SU-DHL-6 (cell line): ENCODE measurements around the gene RECQL5.

Source experiments
- H2AFZ ChIP-seq: fragments of 200-600 bp; sonication (generic); 2 replicates; pipeline ENCODE4 v1.6.1; 2014; ENCODE audit warnings: low read depth, mild to moderate bottlenecking, moderate library complexity, mixed read lengths, antibody characterized with exemption, low read length; ENCODE audit not compliant: severe bottlenecking
- H3F3A ChIP-seq: fragments of 200-600 bp; shearing (Covaris generic); 2 replicates; pipeline ENCODE4 v1.6.0; 2016; ENCODE audit warnings: antibody characterized with exemption, mild to moderate bottlenecking; ENCODE audit not compliant: insufficient read depth
- H3K27ac ChIP-seq: fragments of 200-600 bp; sonication (generic); 2 replicates; pipeline ENCODE4 v1.5.1; 2016; ENCODE audit warnings: low read depth, mild to moderate bottlenecking, low read length, moderate library complexity, mixed read lengths
- H3K27me3 ChIP-seq: fragments of 200-600 bp; sonication (generic), shearing (Covaris generic); 2 replicates; pipeline ENCODE4 v1.6.0; 2014; ENCODE audit warnings: mild to moderate bottlenecking, low read length
- H3K36me3 ChIP-seq: fragments of 200-600 bp; sonication (generic); 2 replicates; pipeline ENCODE4 v1.6.1; 2014; ENCODE audit warnings: mild to moderate bottlenecking, low read length, mixed read lengths
- H3K4me2 ChIP-seq: fragments of 300-600, 200-600 bp; shearing (Covaris generic), sonication (generic); 2 replicates; pipeline ENCODE4 v1.6.0; 2014; ENCODE audit warnings: low read length, low read depth, mild to moderate bottlenecking; ENCODE audit not compliant: poor library complexity, severe bottlenecking
- H3K4me3 ChIP-seq: fragments of 200-600 bp; sonication (generic); 2 replicates; pipeline ENCODE4 v1.5.1; 2014; ENCODE audit warnings: antibody characterized with exemption, low read length, mild to moderate bottlenecking, mixed read lengths; ENCODE audit not compliant: insufficient read depth, poor library complexity, severe bottlenecking
- H3K79me2 ChIP-seq: fragments of 200-600 bp; sonication (generic); 2 replicates; pipeline ENCODE4 v1.6.1; 2014; ENCODE audit warnings: mild to moderate bottlenecking, low read length, moderate library complexity; ENCODE audit not compliant: insufficient read depth
- H3K9ac ChIP-seq: fragments of 200-600 bp; sonication (generic); 2 replicates; pipeline ENCODE4 v1.7.0; 2014; ENCODE audit warnings: mild to moderate bottlenecking, low read length
- H3K9me2 ChIP-seq: fragments of 200-600 bp; sonication (generic); replicated peaks from 2 replicates; pipeline ENCODE4 v1.6.1; 2014; ENCODE audit warnings: low read length; ENCODE audit not compliant: insufficient read depth
- H3K9me3 ChIP-seq: fragments of 200-600 bp; sonication (generic); 2 replicates; pipeline ENCODE4 v1.6.1; 2014; ENCODE audit warnings: low read length, mixed read lengths; ENCODE audit not compliant: insufficient read depth
- H4K20me1 ChIP-seq: fragments of 200-600 bp; sonication (generic); 2 replicates; pipeline ENCODE4 v1.6.1; 2014; ENCODE audit warnings: low read depth, mild to moderate bottlenecking, antibody characterized with exemption, low read length, moderate library complexity, mixed read lengths
- EZH2phosphoT487 ChIP-seq: fragments of 200-600 bp; sonication (generic), shearing (Covaris generic); conservative IDR thresholded peaks from 2 replicates; pipeline ENCODE4 v1.6.1; 2018; ENCODE audit warnings: mild to moderate bottlenecking, antibody characterized with exemption, low read length, moderate library complexity, mixed read lengths
- TF ChIP-seq, protein P1 (sequence below): fragments of 200-600 bp; sonication (generic); IDR thresholded peaks from one replicate; pipeline ENCODE4 v1.5.1; 2017; ENCODE audit warnings: antibody characterized with exemption, mild to moderate bottlenecking, low read length, moderate library complexity; ENCODE audit not compliant: insufficient read depth, poor library complexity, severe bottlenecking

The RECQL5 gene

DNA sequence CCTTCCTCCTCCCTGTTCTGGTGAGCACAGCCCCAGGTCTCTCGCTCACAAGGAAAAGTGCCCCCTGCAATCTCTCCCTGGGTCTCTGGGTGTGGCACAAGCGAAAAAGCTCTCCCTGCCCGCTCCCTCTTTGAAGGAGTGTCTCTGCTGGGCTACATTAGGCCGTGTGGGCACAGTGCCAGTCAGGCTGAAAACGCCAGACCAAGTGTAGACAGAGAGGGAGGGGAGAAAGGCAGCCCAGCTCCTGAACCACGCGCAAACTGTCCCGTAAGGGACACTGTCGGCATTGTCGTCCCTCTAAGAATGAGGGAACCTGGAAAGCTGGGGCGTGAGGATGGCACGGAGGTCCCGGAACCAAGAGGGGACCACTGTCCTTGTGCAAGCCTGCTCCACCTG is 29.8 kb downstream of the RECQL5 start:
- Histone ChIP-seq H3K4me2 (no peak overlapping the region), H3K36me3 (no peaks in the 10 kb centered on the region), H3K9ac (no peak overlapping the region), H3K9me2 (no peaks in the 10 kb centered on the region), H3K27me3 (no peaks in the 10 kb centered on the region), H2AFZ (no peak overlapping the region), H3K79me2 (no peaks in the 10 kb centered on the region), H3K27ac (no peak overlapping the region), H3F3A (no peaks in the 10 kb centered on the region), H3K4me3 (no peak overlapping the region), H3K9me3 (no peaks in the 10 kb centered on the region), H4K20me1 (no peaks in the 10 kb centered on the region)
- TF ChIP-seq, protein P1, sequence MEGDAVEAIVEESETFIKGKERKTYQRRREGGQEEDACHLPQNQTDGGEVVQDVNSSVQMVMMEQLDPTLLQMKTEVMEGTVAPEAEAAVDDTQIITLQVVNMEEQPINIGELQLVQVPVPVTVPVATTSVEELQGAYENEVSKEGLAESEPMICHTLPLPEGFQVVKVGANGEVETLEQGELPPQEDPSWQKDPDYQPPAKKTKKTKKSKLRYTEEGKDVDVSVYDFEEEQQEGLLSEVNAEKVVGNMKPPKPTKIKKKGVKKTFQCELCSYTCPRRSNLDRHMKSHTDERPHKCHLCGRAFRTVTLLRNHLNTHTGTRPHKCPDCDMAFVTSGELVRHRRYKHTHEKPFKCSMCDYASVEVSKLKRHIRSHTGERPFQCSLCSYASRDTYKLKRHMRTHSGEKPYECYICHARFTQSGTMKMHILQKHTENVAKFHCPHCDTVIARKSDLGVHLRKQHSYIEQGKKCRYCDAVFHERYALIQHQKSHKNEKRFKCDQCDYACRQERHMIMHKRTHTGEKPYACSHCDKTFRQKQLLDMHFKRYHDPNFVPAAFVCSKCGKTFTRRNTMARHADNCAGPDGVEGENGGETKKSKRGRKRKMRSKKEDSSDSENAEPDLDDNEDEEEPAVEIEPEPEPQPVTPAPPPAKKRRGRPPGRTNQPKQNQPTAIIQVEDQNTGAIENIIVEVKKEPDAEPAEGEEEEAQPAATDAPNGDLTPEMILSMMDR: no peak
- TF ChIP-seq EZH2phosphoT487: no peak

GRCh38 chr17:75636381-75637142 is 30.4 kb downstream of the RECQL5 start:
- no peak overlapping the region for H3K4me3 ChIP-seq
- no peaks in the 10 kb centered on the region for H4K20me1 ChIP-seq
- no peaks in the 10 kb centered on the region for H3K36me3 ChIP-seq
- no peak overlapping the region for H3K27ac ChIP-seq
- H3K9ac ChIP-seq: no peak overlapping the region
- TF ChIP-seq EZH2phosphoT487: no peak
- TF ChIP-seq, protein P1: no peak
- H3K4me2 ChIP-seq: no peak overlapping the region
- no peaks in the 10 kb centered on the region for H3K27me3 ChIP-seq
- no peaks in the 10 kb centered on the region for H3F3A ChIP-seq
- H3K79me2 ChIP-seq: no peaks in the 10 kb centered on the region
- no peak overlapping the region for H2AFZ ChIP-seq
- no peaks in the 10 kb centered on the region for H3K9me3 ChIP-seq
- no peaks in the 10 kb centered on the region for H3K9me2 ChIP-seq

DNA sequence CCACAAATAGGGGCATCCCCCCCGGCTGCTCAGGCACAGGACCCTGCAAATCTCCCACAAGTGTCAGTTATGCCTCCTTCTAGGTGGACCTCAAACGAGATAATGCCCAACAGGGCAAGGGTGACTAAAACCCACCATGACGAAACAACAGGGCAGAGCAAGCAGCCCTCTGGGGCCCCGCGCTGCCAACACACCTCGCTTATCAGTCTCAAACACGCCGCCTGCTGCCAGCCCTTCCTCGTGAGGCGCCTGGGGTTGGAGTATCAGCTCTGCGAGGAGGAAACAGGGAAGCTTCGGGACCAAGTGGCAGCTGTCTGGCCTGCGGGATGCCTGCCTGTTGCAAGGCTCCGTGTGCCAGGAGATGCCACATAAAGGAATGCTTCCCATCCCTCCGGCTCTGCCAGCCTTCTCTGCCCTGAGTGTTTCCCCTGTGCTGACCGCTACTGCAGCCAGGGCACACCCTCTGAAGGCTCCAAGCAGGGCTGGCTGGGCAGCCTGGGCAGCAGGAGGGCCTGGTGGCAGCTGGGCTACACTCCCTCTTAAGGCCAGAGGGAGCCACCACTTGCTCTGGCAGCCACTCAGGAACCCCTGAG is 31.2 kb downstream of the RECQL5 start:
- no peaks in the 10 kb centered on the region for H3K9me2 ChIP-seq
- H3K9ac ChIP-seq: no peak overlapping the region
- H3K4me2 ChIP-seq: no peak overlapping the region
- no peak overlapping the region for H3K27ac ChIP-seq
- no peaks in the 10 kb centered on the region for H4K20me1 ChIP-seq
- no peak overlapping the region for H3K4me3 ChIP-seq
- no peak for TF ChIP-seq EZH2phosphoT487
- TF ChIP-seq, protein P1: no peak
- no peaks in the 10 kb centered on the region for H3F3A ChIP-seq
- H3K79me2 ChIP-seq: no peaks in the 10 kb centered on the region
- no peaks in the 10 kb centered on the region for H3K27me3 ChIP-seq
- no peak overlapping the region for H2AFZ ChIP-seq
- H3K36me3 ChIP-seq: no peaks in the 10 kb centered on the region
- H3K9me3 ChIP-seq: no peaks in the 10 kb centered on the region
